SK-N-SH treated with all-trans-retinoic acid at 6 μM for 48 hours (cell line): Measurements from ENCODE around the gene TGFB2.

Source experiments
- RARB ChIP-seq: fragments of 250-450 bp; sonication (Bioruptor Pico); IDR thresholded peaks from 2 replicates; pipeline ENCODE4 v1.8.0; 2021; ENCODE audit warnings: mild to moderate bottlenecking, moderate library complexity
- ZFP3 ChIP-seq: fragments of 250-450 bp; sonication (Bioruptor Pico); IDR thresholded peaks from 2 replicates; pipeline ENCODE4 v1.5.0; 2020; ENCODE audit warnings: mild to moderate bottlenecking, moderate library complexity

GRCh38 chr1:218353656-218354055 lies 8.5 kb downstream of the TGFB2 start:
- TF ChIP-seq RARB (CRISPR knock-in tag) = no peak
- no peak for TF ChIP-seq ZFP3 (CRISPR knock-in tag)
